ENCODE data around the gene FGD3.
"Not testable (repeated sequence)": the region's sequence is repeated elsewhere in the genome, so short reads cannot be mapped to it uniquely, and the experiment has no call there.

FGD3 gene

GRCh38 chr9:93005876-93006275 is 58.6 kb downstream of the FGD3 start:
- DNase-seq (ENCODE audit: low read depth in 2 of 2, low spot score in 1 of 2): no peak

GRCh38 chr9:93007529-93008058 is 60.3 kb downstream of the FGD3 start:
- DNase-seq (ENCODE audit: low read depth in 2 of 2, low spot score in 1 of 2): no peak

DNA sequence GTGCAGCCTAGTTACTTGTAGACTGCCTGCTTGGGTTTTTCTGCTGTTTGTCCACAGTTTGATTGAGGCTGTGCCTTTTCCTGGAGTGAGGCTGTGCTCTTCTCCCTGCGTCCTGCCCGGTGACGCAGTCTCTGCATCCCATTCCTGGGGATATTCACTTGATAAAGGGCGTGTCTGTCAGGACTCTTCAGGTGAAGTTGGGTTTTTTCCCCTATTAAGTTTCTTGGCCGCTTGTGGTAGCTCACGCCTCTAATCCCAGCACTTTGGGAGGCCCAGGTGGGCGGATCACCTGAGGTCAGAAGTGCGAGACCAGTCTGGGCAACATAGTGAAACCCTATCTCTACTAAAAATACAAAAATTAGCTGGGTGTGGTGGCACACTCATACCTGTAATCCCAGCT is 61.1 kb downstream of the FGD3 start:
- no peak for DNase-seq (ENCODE audit: low read depth in 2 of 2, low spot score in 1 of 2)

- DNase-seq (ENCODE audit: low read depth in 2 of 2, low spot score in 1 of 2): no peak
Observed at GRCh38 chr9:93009337-93010015, 62.2 kb downstream of the FGD3 start.

GRCh38 chr9:93010056-93010455 is 62.7 kb downstream of the FGD3 start:
- no peak for DNase-seq (ENCODE audit: low read depth in 2 of 2, low spot score in 1 of 2)

DNA sequence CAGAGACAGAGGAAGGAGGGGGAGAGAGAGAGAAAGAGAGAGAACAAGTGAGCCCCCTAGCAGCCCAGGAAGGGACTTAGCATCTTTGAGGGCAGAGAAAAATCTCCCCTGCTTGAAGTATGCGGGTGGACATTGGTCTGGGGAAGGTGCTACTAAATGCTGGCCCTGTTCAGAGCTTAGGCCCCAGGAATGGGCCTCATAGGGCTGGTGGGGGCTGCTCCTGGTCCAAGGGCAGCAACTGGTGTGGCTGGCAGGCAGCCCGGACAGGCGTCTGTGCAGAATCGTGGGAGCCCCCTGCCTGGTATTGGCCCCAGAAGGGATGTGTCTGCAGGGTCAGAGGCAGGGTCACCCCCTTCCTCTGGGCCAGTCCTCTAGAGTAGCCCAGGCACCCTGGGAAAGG is 63.4 kb downstream of the FGD3 start:
- no peak for DNase-seq (ENCODE audit: low read depth in 2 of 2, low spot score in 1 of 2)

- DNase-seq (ENCODE audit: low read depth in 2 of 2, low spot score in 1 of 2): no peak
Observed at GRCh38 chr9:93011114-93011513, 63.8 kb downstream of the FGD3 start.

DNA sequence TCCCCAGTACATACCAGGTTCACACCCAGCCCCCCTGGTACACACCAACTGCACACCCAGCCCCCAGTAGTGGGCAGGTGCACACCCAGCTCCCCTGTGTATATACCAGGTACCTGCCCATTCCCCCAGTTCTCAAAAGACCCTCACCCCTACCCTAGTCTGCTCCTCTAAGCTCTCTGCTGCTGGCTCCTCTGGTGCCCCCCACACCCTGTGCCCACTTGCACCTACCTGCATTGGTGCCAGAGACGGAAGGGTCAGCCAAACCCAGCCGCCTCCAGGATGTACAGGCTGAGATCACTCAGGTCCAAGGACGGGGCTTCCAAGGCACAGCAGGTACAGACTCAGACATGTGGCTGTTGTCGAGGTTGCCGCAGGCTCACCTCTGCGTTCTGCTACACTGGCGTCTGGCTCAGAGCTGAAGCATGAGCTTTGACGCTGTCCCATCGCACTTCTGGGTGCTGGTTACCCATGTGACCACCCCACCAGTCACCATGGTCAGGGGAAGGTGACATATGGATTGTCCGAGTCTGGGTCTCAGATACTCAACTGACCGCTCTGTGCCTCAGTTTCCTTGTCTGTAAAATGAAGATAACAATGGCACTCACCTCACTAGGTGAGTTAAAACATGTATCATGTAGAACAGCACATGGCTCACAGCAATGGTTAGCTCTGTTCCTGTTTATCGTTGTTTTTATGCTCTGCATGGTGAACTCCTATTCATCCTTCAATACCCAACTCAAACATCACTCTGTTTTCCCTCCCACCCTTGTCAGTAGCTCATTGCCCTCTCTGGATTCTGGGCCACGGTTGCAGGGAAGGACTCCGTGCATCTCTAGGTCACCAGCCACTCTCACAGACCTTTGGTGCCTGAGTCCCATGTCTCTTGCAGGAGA is 65.9 kb downstream of the FGD3 start:
- no peak for DNase-seq (ENCODE audit: low read depth in 2 of 2, low spot score in 1 of 2)

DNA sequence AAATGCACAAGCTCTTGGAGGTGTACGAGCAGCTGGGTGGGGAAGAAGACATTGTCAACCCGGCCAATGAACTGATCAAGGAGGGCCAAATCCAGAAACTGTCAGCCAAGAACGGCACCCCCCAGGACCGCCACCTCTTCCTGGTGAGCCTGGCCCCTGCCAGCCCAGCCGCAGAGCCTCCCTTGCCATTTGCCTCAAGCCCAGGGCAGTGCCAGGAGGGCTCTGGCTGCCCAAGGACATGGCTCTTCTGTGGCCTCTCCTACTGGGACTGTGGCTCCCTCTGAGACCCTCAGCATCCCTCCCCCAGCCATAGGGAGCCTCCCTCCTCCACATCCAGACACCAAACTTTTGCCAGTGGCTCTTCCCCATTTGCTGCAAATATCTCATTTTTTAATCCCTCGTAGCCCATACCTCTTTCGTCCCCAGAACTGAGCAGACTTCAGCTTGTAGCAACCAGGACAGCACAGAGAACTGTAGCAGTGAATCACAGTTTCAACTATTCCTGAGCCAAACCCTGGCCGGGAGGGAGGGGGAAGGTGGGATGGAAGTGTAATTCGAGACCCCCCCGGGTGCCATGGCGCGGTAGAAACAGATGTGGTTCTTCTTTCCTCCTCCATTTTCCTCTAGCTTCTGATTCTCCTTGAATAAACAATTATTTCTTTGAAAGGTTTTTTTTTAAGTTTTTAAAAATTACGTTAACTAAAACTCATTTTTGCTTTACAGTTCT is 66.7 kb downstream of the FGD3 start:
- DNase-seq (ENCODE audit: low read depth in 2 of 2, low spot score in 1 of 2): no peak

GRCh38 chr9:93015190-93015589 is 67.9 kb downstream of the FGD3 start:
- not testable (repeated sequence) for DNase-seq (ENCODE audit: low read depth in 2 of 2, low spot score in 1 of 2)

GRCh38 chr9:93017621-93018020 is 70.3 kb downstream of the FGD3 start:
- no peak for DNase-seq (ENCODE audit: low read depth in 2 of 2, low spot score in 1 of 2)

- DNase-seq (ENCODE audit: low read depth in 2 of 2, low spot score in 1 of 2): no peak
Observed at GRCh38 chr9:93020151-93020550, 72.8 kb downstream of the FGD3 start.

DNA sequence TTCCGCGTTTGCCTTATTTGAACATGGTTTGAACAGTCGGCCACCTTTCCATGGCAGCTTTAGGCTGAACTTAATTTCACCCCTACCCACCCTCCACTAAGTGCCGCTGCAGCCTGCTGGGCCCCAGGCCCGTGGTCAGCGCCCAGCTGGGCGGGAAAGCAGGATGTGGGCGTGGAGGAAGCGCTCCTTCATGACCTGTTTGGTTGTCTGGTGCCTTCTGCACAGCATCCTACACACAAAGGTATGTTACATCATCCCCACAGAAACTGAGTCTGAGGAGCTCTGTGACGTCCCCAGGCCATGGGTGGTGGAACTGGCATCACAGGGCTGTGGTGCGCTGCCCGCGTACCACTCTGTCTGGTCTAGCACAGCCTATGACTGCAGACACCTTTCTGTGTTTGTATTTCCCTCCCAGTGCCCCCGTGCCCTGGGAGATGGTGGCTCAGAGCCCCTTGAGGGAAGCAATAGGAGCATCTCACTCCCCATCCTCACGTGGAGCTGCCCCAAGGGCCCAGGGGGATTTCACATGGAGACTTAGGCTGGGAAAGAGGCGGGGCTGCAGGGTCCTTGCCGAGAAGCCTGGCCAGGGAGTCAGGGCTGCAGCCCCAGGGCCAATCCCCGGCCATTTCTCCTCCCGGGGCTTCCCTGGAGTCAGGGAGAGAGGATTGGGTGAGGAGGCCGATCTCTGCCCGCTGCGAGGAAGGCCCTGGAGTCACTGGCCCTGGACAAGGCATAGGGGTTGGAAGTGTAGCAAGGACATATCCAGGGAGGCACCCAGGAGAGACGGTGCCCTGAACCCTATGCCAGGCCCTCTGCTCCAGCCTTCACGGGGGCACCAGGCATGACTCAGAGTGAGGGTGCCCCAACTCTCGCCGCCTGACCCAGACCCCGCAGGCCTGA is 73.7 kb downstream of the FGD3 start:
- no peak for DNase-seq (ENCODE audit: low read depth in 2 of 2, low spot score in 1 of 2)

GRCh38 chr9:93022066-93022465 is 74.7 kb downstream of the FGD3 start:
- no peak for DNase-seq (ENCODE audit: low read depth in 2 of 2, low spot score in 1 of 2)

- DNase-seq (ENCODE audit: low read depth in 2 of 2, low spot score in 1 of 2): no peak
Observed at GRCh38 chr9:93022721-93023520, 75.6 kb downstream of the FGD3 start.

DNA sequence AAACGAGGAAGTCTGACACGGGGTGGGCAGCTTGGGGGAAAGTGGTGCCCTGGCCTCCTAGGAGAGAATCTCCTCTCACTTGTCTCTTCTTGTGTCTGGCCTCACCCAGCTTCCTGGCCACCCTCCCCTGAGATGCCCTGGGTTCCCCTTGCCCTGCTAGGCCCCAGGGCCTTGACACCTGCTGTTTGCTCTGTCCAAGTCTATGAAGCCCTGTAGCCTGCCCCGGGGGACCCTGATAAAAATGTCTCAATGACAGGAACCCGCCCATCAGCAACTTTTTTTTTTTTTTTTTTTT is 76.1 kb downstream of the FGD3 start:
- DNase-seq (ENCODE audit: low read depth in 2 of 2, low spot score in 1 of 2): no peak

DNA sequence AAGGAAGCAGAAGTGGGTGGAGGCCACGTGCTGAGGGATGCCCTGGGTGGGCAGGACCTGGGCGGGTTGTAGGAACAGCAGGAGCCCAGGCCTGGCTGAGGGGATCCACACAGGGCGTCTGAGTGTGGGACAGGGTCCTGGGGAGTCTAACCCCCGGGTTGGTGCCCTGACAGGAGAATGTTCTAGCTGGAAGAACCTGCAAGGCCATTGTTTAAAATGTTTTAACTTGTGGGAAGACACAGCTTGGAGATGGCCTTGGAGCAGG is 77.3 kb downstream of the FGD3 start:
- no peak for DNase-seq (ENCODE audit: low read depth in 2 of 2, low spot score in 1 of 2)

GRCh38 chr9:93024986-93025630 is 77.8 kb downstream of the FGD3 start:
- no peak for DNase-seq (ENCODE audit: low read depth in 2 of 2, low spot score in 1 of 2)

- DNase-seq (ENCODE audit: low read depth in 2 of 2, low spot score in 1 of 2): no peak
Observed at GRCh38 chr9:93025736-93026135, 78.4 kb downstream of the FGD3 start.

DNA sequence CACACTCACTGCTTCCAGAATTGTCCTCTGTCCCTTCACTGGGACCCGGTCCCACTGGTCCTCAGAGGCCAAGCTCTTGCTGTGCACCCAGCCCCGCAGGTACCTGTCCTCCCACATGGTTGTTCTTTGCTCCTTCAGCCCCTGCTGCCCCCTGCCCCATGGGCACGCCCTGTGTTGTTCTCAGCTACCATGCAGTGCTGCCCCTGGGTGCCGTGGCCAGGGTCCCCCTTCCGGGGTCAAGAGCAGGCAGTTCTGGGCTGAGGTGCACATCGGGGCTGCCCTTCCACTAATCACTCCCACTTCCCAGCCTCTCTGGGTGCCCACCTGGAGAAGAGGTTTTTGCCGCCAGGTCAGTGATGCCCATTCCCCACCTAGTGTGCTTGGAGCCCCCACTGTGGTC is 79.3 kb downstream of the FGD3 start:
- DNase-seq (ENCODE audit: low read depth in 2 of 2, low spot score in 1 of 2): no peak

All from stimulated activated CD8-positive, alpha-beta memory T cell treated with anti-CD3 and anti-CD28 coated beads, Interleukin-4, amount 100 ng/mL, for 4 hours (primary cell).